Activated T-cell treated with anti-CD3 and anti-CD28 coated beads, Interleukin-2, amount 50 U/mL, for 72 hours (primary cell): ENCODE measurements around the gene TBC1D13. TPM values are rescaled to one million over a fixed set of nuclear protein-coding genes. Genes with fewer than 3 reads are reported as not detected.

Experiments
- ATAC-seq, 2 donors: fragments of 150-1000 bp; cut with Tn5 transposase; replicated peaks in 1 of 2; 2 replicates each; pipeline ENCODE4 v1.10.0; 2021; ENCODE audit warnings: moderate library complexity in 2 of 2, mild to moderate bottlenecking in 1 of 2
- DNase-seq, 2 donors: peaks; one replicate each; pipeline ENCODE4 v3.0.0; 2021 to 2022; ENCODE audit warnings: mixed read lengths in 1 of 2
- H3K27ac Mint-ChIP-seq: one replicate; pipeline ENCODE4 v1.8.0; 2022; ENCODE audit warnings: mild to moderate bottlenecking, moderate library complexity, mixed read lengths
- H3K27me3 Mint-ChIP-seq: one replicate; pipeline ENCODE4 v1.8.0; 2022; ENCODE audit warnings: low read depth, mixed read lengths
- H3K36me3 Mint-ChIP-seq, 2 donors: one replicate each; pipeline ENCODE4 v1.8.0; 2022; ENCODE audit warnings: mixed read lengths in 2 of 2, mild to moderate bottlenecking in 1 of 2; ENCODE audit not compliant: insufficient read depth in 2 of 2
- H3K4me1 Mint-ChIP-seq: one replicate; pipeline ENCODE4 v1.8.0; 2022; ENCODE audit warnings: low read depth, mixed read lengths
- H3K4me3 Mint-ChIP-seq, 2 donors: one replicate each; pipeline ENCODE4 v1.8.0; 2022; ENCODE audit warnings: mild to moderate bottlenecking in 2 of 2, mixed read lengths in 2 of 2, moderate library complexity in 2 of 2
- H3K9me3 Mint-ChIP-seq, 2 donors: one replicate each; pipeline ENCODE4 v1.8.0; 2022; ENCODE audit warnings: mixed read lengths in 2 of 2
- total RNA-seq, 2 donors: library from RNA; stranded (reverse); gene quantifications; one replicate each; pipeline ENCODE4 v1.2.3, GENCODE V29; 2022

Gene TBC1D13
- total RNA-seq, 2 donors from 2014 or later = 15.9 to 17.7 TPM

DNA sequence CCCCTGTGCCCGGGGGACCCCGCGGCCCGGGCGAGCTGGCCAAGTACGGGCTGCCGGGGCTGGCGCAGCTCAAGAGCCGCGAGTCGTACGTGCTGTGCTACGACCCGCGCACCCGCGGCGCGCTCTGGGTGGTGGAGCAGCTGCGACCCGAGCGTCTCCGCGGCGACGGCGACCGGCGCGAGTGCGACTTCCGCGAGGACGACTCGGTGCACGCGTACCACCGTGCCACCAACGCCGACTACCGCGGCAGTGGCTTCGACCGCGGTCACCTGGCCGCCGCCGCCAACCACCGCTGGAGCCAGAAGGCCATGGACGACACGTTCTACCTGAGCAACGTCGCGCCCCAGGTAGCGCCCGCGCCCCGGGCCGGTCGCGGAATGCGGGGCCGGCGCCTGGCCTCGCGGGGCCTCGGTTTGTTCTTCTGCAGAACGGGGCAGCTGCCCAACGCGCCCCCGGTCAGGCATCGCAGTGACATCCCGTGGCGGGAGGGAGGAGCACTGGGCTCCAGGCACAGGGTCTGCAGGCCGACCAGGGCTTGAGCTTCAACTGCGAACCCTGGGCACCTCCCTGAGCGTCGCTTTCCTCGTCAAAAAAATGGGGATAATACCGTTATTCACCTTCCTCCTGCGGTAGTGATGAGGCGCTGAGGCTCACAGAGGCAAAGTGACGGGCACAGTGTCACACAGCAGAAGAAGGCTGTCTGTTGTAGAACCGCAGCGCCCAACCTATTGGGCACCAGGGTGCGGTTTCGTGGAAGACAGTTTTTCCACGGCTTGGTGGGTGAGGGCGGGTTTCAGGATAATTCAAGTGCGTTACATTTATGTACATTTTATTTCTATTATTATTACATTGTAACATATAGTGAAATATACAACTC, 32.0 kb downstream of the TBC1D13 start:
- ATAC-seq (peak; percentile 46 to 50), DNase-seq (peak; percentile 50 to 56)
- Mint-ChIP-seq H3K27me3 (no peaks in the 10 kb centered on the region), H3K9me3 (no peaks in the 10 kb centered on the region), H3K4me1 (peaks cover 35% of the 10 kb centered on the region), H3K4me3 (peak overlapping the region; percentile 81), H3K36me3 (peaks cover 0 to 2% of the 10 kb centered on the region in 2 donors), H3K27ac (no peak overlapping the region)

DNA sequence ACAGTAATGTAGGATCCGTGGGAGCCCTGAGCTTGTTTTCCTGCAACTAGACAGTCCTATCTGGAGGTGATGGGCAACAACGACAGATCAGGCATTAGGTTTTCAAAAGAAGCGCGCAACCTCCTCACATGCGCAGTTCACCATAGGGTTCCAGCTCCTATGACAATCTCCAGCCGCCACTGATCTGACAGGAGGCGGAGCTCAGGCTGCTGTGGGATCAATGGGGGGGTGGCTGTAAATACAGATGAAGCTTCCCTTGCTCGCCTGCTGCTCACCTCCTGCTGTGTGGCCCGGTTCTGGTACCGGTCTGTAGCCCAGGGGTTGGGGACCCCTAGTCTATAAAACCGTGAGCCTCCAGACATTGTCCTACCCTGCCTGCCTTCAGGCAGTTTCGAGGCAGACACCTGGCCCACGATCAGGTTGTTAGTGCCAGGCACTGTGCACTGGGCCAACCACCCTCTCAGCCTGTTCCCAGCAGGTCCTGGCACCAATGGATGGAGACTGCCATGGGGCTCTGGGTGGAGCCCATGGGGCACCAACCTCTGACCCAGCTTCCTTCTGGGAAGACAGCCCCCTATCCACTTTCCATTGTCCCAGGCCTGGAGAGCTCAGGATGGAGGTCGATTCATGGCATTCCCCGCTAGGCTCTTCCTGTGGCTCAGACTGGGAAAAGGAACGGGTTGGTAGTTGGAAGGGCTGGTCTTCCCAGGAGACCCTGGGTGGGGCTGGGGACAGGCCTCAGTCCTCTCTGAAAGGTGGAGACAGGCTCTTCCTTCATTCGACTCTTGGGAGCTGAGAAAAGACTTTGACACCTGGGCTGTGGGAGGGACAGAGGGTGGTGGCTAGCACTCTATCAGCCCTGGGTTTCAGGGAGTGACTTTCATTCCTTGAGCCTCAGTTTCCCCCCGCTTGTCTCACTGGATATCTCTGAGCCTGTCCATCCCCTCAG, 32.9 kb downstream of the TBC1D13 start:
- H3K4me1 Mint-ChIP-seq = peaks cover 35% of the 10 kb centered on the region
- peak overlapping the region; percentile 46 to 55 for H3K4me3 Mint-ChIP-seq
- H3K9me3 Mint-ChIP-seq = no peaks in the 10 kb centered on the region
- peaks cover 0 to 3% of the 10 kb centered on the region in 2 donors for H3K36me3 Mint-ChIP-seq
- DNase-seq (no peak), ATAC-seq (no peak)
- H3K27ac Mint-ChIP-seq = no peak overlapping the region
- no peaks in the 10 kb centered on the region for H3K27me3 Mint-ChIP-seq

- ATAC-seq (no peak), DNase-seq (no peak)
- Mint-ChIP-seq H3K4me3 (no peak overlapping the region), H3K36me3 (peaks cover 0 to 5% of the 10 kb centered on the region in 2 donors), H3K27ac (peak overlapping the region; percentile 27), H3K27me3 (no peaks in the 10 kb centered on the region), H3K4me1 (peaks cover 35% of the 10 kb centered on the region), H3K9me3 (no peaks in the 10 kb centered on the region)
Observed at GRCh38 chr9:128820665-128821583, 33.9 kb downstream of the TBC1D13 start.

DNA sequence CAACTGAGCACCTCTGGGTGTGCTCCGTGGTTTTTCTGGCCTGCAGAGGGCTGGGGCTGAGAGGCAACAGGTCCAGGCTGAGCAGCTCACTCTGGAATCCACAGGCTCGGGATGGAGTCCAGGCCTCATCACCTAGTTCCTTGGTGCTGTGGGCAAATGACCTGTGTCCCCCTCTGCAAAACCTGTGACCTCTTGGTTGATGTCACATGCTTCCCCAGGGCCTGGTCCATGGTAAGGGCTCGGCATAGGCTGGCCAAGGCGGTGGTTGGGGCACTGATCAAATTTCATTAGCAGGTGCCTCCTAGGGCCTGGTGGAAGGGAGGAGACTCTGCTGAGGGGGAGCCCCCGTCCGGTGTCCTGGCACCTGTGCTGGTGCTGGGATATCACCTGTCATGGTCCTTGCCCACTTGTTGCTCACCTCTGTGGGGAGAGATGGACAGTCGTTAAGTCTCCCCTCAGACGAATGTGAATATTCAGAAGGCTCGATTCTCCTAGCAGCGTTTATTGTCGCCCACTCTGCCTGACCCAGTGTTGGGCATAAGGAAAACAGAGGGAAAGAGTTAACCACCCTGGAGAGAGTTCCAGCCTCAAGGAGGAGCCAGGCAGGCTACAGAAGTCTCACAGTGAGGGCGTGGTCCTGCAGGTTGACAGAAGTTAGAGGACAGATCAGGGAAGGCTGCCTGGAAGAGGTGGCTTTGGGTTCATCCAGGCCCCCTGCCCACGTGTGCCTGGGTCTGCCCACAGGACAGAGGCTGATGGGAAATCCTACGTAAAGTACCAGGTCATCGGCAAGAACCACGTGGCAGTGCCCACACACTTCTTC, 34.7 kb downstream of the TBC1D13 start:
- Mint-ChIP-seq H3K27me3 (no peaks in the 10 kb centered on the region), H3K27ac (peak overlapping the region; percentile 27)
- ATAC-seq = no peak

GRCh38 chr9:128822407-128823042, 35.5 kb downstream of the TBC1D13 start:
- Mint-ChIP-seq H3K4me1 (peaks cover 36% of the 10 kb centered on the region), H3K9me3 (no peaks in the 10 kb centered on the region), H3K36me3 (peaks cover 0 to 10% of the 10 kb centered on the region in 2 donors), H3K4me3 (no peak overlapping the region), H3K27me3 (no peaks in the 10 kb centered on the region), H3K27ac (no peak overlapping the region)
- no peak for DNase-seq
- no peak for ATAC-seq

More for the DNA sequence above, 34.7 kb downstream of the TBC1D13 start:
- no peak for DNase-seq
- peaks cover 0 to 7% of the 10 kb centered on the region in 2 donors for H3K36me3 Mint-ChIP-seq
- peaks cover 35% of the 10 kb centered on the region for H3K4me1 Mint-ChIP-seq
- no peak overlapping the region for H3K4me3 Mint-ChIP-seq
- no peaks in the 10 kb centered on the region for H3K9me3 Mint-ChIP-seq

- Mint-ChIP-seq H3K36me3 (peaks cover 0 to 12% of the 10 kb centered on the region in 2 donors), H3K27me3 (no peaks in the 10 kb centered on the region), H3K4me1 (peaks cover 39% of the 10 kb centered on the region), H3K9me3 (no peaks in the 10 kb centered on the region), H3K27ac (no peak overlapping the region), H3K4me3 (no peak overlapping the region)
- no peak for DNase-seq
- ATAC-seq = no peak
Observed at GRCh38 chr9:128823362-128823902, 36.4 kb downstream of the TBC1D13 start.

DNA sequence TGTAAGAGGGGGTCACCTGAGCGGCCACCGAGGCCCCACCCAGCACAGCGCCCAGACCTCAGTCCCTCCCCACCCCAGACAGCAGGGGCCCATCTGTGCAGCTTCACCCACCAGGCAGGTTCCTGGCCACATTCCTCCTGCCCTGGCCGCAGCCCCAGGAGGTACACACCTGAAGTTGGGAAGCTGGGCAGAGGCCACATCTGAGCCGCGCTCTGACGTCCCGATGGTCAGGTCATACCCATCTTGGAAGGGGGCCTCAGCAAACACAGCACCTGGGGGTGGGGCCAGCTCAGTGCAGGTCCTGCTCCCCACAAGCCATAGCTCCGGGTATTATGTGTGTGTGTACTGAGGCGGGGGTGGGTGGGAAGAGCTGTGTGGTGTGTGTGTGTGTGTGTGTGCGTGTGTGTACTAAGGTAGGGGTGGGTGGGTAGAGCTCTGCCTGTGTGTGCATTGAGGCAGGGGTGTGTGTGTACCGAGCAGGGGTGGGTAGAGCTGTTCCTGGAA, 36.9 kb downstream of the TBC1D13 start:
- peak overlapping the region; percentile 69 for H3K27ac Mint-ChIP-seq

DNA sequence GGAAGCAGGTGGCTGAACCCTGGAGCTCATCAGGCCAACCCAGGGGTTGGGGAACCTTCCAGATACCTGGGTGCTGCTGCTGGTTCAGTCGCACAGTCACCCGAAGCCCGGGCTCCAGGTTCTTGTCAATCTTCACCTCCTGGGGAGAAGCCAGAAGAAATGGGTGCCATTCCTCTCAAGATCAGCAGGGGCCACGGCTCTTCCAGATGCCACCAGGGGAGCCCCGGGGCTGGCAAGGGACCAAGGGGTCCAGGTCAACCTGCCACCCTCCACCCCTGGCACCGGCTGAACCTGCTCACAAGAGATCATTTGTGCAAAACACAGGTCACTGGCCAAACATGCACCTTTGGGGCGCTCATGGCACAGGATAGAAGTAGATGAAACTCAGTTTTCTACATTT, 37.9 kb downstream of the TBC1D13 start:
- peaks cover 39% of the 10 kb centered on the region for H3K4me1 Mint-ChIP-seq
- H3K27me3 Mint-ChIP-seq = no peaks in the 10 kb centered on the region
- DNase-seq = no peak
- no peaks in the 10 kb centered on the region for H3K9me3 Mint-ChIP-seq
- no peak overlapping the region for H3K27ac Mint-ChIP-seq
- H3K4me3 Mint-ChIP-seq = no peak overlapping the region
- H3K36me3 Mint-ChIP-seq = peaks cover 0 to 16% of the 10 kb centered on the region in 2 donors
- ATAC-seq = no peak

More for the DNA sequence above, 36.9 kb downstream of the TBC1D13 start:
- H3K4me3 Mint-ChIP-seq = no peak overlapping the region
- peaks cover 0 to 16% of the 10 kb centered on the region in 2 donors for H3K36me3 Mint-ChIP-seq
- DNase-seq = no peak
- no peaks in the 10 kb centered on the region for H3K27me3 Mint-ChIP-seq
- H3K9me3 Mint-ChIP-seq = no peaks in the 10 kb centered on the region
- H3K4me1 Mint-ChIP-seq = peaks cover 44% of the 10 kb centered on the region
- no peak for ATAC-seq

- Mint-ChIP-seq H3K27me3 (no peaks in the 10 kb centered on the region), H3K4me3 (no peak overlapping the region), H3K9me3 (no peaks in the 10 kb centered on the region), H3K4me1 (peaks cover 33% of the 10 kb centered on the region), H3K36me3 (peaks cover 0 to 16% of the 10 kb centered on the region in 2 donors), H3K27ac (no peak overlapping the region)
- ATAC-seq (no peak), DNase-seq (no peak)
Observed at GRCh38 chr9:128825923-128826700, 39.1 kb downstream of the TBC1D13 start.

DNA sequence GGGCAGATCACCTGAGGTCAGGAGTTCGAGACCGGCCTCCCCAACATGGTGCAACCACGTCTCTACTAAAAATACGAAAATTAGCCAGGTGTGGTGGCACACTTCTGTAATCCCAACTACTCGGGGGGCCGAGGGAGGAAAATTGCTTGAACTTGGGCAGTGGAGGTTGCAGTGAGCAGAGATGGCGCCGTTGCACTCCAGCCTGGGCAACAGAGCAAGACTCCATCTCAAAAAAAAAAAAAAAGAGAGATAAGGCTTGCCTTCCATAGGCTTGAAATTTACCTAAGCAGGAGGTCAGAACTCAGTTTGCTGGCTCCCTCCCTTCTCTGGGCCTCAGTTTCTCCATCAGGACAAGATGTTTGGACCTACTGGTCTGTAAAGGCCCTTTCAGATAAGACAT, 41.2 kb downstream of the TBC1D13 start:
- DNase-seq (no peak), ATAC-seq (no peak)
- H3K4me3 Mint-ChIP-seq = peak overlapping the region; percentile 92 to 93
- H3K36me3 Mint-ChIP-seq = peaks cover 0 to 14% of the 10 kb centered on the region in 2 donors
- H3K4me1 Mint-ChIP-seq = peaks cover 22% of the 10 kb centered on the region
- H3K27ac Mint-ChIP-seq = peak overlapping the region; percentile 84
- H3K27me3 Mint-ChIP-seq = no peaks in the 10 kb centered on the region
- H3K9me3 Mint-ChIP-seq = no peaks in the 10 kb centered on the region
